ENCODE data around the gene CGNL1.
A peak's percentile ranks its signal among the peaks of the same experiment; 100 is the strongest.

The CGNL1 gene

GRCh38 chr15:57373882-57374276, 2.4 kb upstream of the CGNL1 start:
- DNase-seq (ENCODE audit: low read depth): no peak
- no peak overlapping the region for H3K4me3 ChIP-seq (ENCODE audit: low read length)
- TF ChIP-seq CTCF (IDR thresholded peaks at IDR 0.05; ENCODE audit: insufficient read depth, low read depth, low read length, missing control alignments): no peak

GRCh38 chr15:57376696-57377477, 582 bp downstream of the CGNL1 start:
- H3K4me3 ChIP-seq (ENCODE audit: low read length): peak overlapping the region; percentile 48
- DNase-seq (ENCODE audit: low read depth): peak; percentile 48
- TF ChIP-seq CTCF (IDR thresholded peaks at IDR 0.05; ENCODE audit: insufficient read depth, low read depth, low read length, missing control alignments): no peak

- DNase-seq (ENCODE audit: low read depth): peak; percentile 50
- no peak for TF ChIP-seq CTCF (IDR thresholded peaks at IDR 0.05; ENCODE audit: insufficient read depth, low read depth, low read length, missing control alignments)
- no peak overlapping the region for H3K4me3 ChIP-seq (ENCODE audit: low read length)
These were observed 1.2 kb downstream of the CGNL1 start for GRCh38 chr15:57377478-57377847.

- no peak overlapping the region for H3K4me3 ChIP-seq (ENCODE audit: low read length)
- TF ChIP-seq CTCF (IDR thresholded peaks at IDR 0.05; ENCODE audit: insufficient read depth, low read depth, low read length, missing control alignments): no peak
- no peak for DNase-seq (ENCODE audit: low read depth)
These were observed 3.2 kb downstream of the CGNL1 start for GRCh38 chr15:57379487-57379886.

GRCh38 chr15:57380854-57381253, 4.5 kb downstream of the CGNL1 start:
- no peak for DNase-seq (ENCODE audit: low read depth)
- no peak overlapping the region for H3K4me3 ChIP-seq (ENCODE audit: low read length)
- no peak for TF ChIP-seq CTCF (IDR thresholded peaks at IDR 0.05; ENCODE audit: insufficient read depth, low read depth, low read length, missing control alignments)

GRCh38 chr15:57382215-57382614, 5.9 kb downstream of the CGNL1 start:
- no peak for DNase-seq (ENCODE audit: low read depth)
- no peak overlapping the region for H3K4me3 ChIP-seq (ENCODE audit: low read length)

More at GRCh38 chr15:57382215-57382614, 5.9 kb downstream of the CGNL1 start:
- TF ChIP-seq CTCF (IDR thresholded peaks at IDR 0.05; ENCODE audit: insufficient read depth, low read depth, low read length, missing control alignments): no peak
